ENCODE results near the gene ZBTB40. TPM values are rescaled to one million over a fixed set of nuclear protein-coding genes. Genes with fewer than 3 reads are reported as not detected.

Gene ZBTB40
- total and polyA plus RNA-seq, 2 of the 13 experiments (the other 11 are each of a cell fraction or from before 2014, with no cell fraction given), result 8.8 to 16.5 TPM

DNA sequence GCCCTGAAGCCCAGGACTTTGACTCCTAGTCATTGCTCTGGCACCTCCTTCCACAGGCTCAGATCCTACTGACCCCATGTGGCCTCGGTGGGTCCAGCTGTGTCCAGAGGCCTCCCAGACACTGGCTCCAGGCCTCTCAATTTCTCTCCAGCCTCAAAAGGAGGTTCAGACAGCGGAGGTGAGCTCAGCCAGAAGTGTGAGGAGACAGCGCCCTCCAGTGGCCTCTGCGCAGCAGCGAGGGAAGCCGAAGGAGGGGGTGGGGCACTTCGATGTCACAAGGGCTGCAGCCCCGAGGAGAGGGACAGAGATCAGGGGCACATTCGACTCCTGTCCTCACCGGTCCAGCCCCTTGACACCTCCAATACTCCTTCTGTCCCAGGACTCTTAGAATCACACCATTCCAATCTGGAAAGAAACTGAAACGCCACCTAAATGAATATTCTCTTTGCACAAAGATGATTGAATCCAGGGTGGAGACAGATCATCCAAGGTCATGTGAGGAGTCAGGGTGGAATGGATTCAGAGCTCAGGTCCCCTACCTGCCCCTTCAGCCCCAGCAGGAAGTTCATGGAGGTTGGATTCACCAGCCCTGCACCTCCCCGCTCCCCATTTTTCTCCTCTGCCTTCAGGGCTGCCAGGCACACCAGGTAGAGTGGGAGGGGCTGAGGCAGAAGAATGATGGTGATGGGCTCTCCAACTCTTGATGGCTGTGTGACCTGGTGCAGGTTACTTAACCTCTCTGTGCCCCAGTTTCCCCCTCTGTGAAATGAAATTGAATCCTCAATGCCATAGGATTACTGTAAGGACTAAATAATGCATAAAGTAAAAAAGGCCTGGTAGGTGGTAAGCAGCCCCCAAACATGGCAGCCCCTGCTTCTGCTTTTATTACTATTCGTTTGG is 34.8 kb upstream of the ZBTB40 start (continued):
- TF ChIP-seq, protein P1, sequence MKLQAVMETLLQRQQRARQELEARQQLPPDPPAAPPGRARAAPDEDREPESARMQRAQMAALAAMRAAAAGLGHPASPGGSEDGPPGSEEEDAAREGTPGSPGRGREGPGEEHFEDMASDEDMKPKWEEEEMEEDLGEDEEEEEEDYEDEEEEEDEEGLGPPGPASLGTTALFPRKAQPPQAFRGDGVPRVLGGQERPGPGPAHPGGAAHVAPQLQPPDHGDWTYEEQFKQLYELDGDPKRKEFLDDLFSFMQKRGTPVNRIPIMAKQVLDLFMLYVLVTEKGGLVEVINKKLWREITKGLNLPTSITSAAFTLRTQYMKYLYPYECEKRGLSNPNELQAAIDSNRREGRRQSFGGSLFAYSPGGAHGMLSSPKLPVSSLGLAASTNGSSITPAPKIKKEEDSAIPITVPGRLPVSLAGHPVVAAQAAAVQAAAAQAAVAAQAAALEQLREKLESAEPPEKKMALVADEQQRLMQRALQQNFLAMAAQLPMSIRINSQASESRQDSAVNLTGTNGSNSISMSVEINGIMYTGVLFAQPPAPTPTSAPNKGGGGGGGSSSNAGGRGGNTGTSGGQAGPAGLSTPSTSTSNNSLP (IDR thresholded peaks at IDR 0.05; ENCODE audit: low read depth, low read length), result 0 out of 2 replicates have a peak, but pooled peaks have one; percentile 21
- TF ChIP-seq CEBPB (IDR thresholded peaks at IDR 0.05; ENCODE audit: borderline replicate concordance, low read depth, low read length), result 0 out of 2 replicates have a peak, but pooled peaks have one; percentile 49
- TF ChIP-seq ZNF33B (CRISPR knock-in tag; IDR thresholded peaks at IDR 0.05), result no peak
- no peak for TF ChIP-seq ZFP41 (CRISPR knock-in tag; IDR thresholded peaks at IDR 0.05; ENCODE audit: borderline replicate concordance)
- TF ChIP-seq, protein P2, sequence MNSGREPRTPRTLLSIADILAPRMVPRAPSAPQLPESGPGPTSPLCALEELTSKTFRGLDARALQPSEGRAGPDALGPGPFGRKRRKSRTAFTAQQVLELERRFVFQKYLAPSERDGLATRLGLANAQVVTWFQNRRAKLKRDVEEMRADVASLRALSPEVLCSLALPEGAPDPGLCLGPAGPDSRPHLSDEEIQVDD (CRISPR knock-in tag; IDR thresholded peaks at IDR 0.05; ENCODE audit: borderline replicate concordance), result no peak
- TF ChIP-seq SP1 (IDR thresholded peaks at IDR 0.05), result no peak
- no peak for TF ChIP-seq SP1 (CRISPR knock-in tag; IDR thresholded peaks at IDR 0.05)
- TF ChIP-seq SOX6 (IDR thresholded peaks at IDR 0.05), result no peak
- TF ChIP-seq SOX6 (CRISPR knock-in tag; IDR thresholded peaks at IDR 0.05), result peak; percentile 31; the same call in 1 of the 2 replicates
- TF ChIP-seq ZEB1 (IDR thresholded peaks at IDR 0.05; ENCODE audit: insufficient replicate concordance, low read depth), result no peak
- TF ChIP-seq RFXANK (CRISPR knock-in tag; IDR thresholded peaks at IDR 0.05), result no peak
- TF ChIP-seq NCOA5 (CRISPR knock-in tag; IDR thresholded peaks at IDR 0.05), result no peak
- no peak for TF ChIP-seq IKZF4 (CRISPR knock-in tag; IDR thresholded peaks at IDR 0.05; ENCODE audit: borderline replicate concordance, low read depth, not compliant biosample characterization)
- TF ChIP-seq RXRA (CRISPR knock-in tag; IDR thresholded peaks at IDR 0.05), result peak; percentile 53; the same call in 1 of the 2 replicates
- TF ChIP-seq, protein P3, sequence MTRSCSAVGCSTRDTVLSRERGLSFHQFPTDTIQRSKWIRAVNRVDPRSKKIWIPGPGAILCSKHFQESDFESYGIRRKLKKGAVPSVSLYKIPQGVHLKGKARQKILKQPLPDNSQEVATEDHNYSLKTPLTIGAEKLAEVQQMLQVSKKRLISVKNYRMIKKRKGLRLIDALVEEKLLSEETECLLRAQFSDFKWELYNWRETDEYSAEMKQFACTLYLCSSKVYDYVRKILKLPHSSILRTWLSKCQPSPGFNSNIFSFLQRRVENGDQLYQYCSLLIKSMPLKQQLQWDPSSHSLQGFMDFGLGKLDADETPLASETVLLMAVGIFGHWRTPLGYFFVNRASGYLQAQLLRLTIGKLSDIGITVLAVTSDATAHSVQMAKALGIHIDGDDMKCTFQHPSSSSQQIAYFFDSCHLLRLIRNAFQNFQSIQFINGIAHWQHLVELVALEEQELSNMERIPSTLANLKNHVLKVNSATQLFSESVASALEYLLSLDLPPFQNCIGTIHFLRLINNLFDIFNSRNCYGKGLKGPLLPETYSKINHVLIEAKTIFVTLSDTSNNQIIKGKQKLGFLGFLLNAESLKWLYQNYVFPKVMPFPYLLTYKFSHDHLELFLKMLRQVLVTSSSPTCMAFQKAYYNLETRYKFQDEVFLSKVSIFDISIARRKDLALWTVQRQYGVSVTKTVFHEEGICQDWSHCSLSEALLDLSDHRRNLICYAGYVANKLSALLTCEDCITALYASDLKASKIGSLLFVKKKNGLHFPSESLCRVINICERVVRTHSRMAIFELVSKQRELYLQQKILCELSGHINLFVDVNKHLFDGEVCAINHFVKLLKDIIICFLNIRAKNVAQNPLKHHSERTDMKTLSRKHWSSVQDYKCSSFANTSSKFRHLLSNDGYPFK (CRISPR knock-in tag; IDR thresholded peaks at IDR 0.05; ENCODE audit: borderline replicate concordance), result 0 out of 2 replicates have a peak, but pooled peaks have one; percentile 41
- TF ChIP-seq ZNF235 (CRISPR knock-in tag; IDR thresholded peaks at IDR 0.05; ENCODE audit: borderline replicate concordance), result no peak
- no peak for TF ChIP-seq NR3C1 (CRISPR knock-in tag; IDR thresholded peaks at IDR 0.05)
- 0 out of 2 replicates have a peak, but pooled peaks have one; percentile 28 for TF ChIP-seq ZNF350 (CRISPR knock-in tag; IDR thresholded peaks at IDR 0.05; ENCODE audit: borderline replicate concordance, low read depth)
- TF ChIP-seq KMT2A (CRISPR knock-in tag; IDR thresholded peaks at IDR 0.05), result 0 out of 2 replicates have a peak, but pooled peaks have one; percentile 28
- TF ChIP-seq, protein P4, sequence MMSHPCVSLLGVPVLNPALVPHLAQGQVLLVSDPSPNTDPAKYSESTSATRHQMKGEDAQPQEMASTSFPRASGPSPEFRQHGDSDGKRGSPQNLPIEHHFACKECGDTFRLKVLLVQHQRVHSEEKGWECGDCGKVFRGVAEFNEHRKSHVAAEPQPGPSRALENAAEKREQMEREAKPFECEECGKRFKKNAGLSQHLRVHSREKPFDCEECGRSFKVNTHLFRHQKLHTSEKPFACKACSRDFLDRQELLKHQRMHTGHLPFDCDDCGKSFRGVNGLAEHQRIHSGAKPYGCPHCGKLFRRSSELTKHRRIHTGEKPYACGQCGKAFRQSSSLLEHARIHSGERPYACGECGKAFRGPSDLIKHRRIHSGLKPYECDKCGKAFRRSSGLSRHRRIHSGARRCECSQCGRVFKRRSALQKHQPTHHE (CRISPR knock-in tag; IDR thresholded peaks at IDR 0.05; ENCODE audit: borderline replicate concordance), result no peak
- peak; percentile 98 for TF ChIP-seq RAD21 (CRISPR knock-in tag; IDR thresholded peaks at IDR 0.05)
- TF ChIP-seq, protein P5, sequence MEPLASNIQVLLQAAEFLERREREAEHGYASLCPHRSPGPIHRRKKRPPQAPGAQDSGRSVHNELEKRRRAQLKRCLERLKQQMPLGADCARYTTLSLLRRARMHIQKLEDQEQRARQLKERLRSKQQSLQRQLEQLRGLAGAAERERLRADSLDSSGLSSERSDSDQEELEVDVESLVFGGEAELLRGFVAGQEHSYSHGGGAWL (CRISPR knock-in tag; IDR thresholded peaks at IDR 0.05), result peak; percentile 49; the same call in 1 of the 2 replicates

Measured in HepG2 (cell line).